Brain microvascular endothelial cell (primary cell): ENCODE measurements around the gene SNX32.

Experiments
- DNase-seq: peaks from one replicate; pipeline ENCODE4 v3.0.0-alpha.2; 2020
- H3K27ac ChIP-seq: fragments of 250-450 bp; sonication (Bioruptor Pico); 2 replicates; pipeline ENCODE4 v1.5.1; 2020; ENCODE audit warnings: mild to moderate bottlenecking, moderate library complexity
- H3K27me3 ChIP-seq: fragments of 250-450 bp; sonication (Bioruptor Pico); replicated peaks from 2 replicates; pipeline ENCODE4 v1.5.1; 2020; ENCODE audit warnings: mild to moderate bottlenecking
- H3K36me3 ChIP-seq: fragments of 250-450 bp; sonication (Bioruptor Pico); replicated peaks from 2 replicates; pipeline ENCODE4 v1.5.1; 2020; ENCODE audit warnings: mild to moderate bottlenecking
- H3K4me3 ChIP-seq: 2 replicates; pipeline ENCODE4 v1.5.1; 2011; ENCODE audit warnings: low read depth, mild to moderate bottlenecking, control low read depth, low read length, moderate library complexity
- in situ Hi-C: cut with HindIII; loops from 2 replicates; pipeline ENCODE4 v1.10.0; 2017; ENCODE audit warnings: low sequenced_read_pairs, low pct_ligation_motif_present
- TF ChIP-seq, protein P1 (sequence below): IDR thresholded peaks from 2 replicates; pipeline ENCODE4 v1.5.1; 2011; ENCODE audit warnings: low read depth, mild to moderate bottlenecking, moderate library complexity, low read length, control low read depth, inconsistent platforms; ENCODE audit errors: missing control alignments

The SNX32 gene

DNA sequence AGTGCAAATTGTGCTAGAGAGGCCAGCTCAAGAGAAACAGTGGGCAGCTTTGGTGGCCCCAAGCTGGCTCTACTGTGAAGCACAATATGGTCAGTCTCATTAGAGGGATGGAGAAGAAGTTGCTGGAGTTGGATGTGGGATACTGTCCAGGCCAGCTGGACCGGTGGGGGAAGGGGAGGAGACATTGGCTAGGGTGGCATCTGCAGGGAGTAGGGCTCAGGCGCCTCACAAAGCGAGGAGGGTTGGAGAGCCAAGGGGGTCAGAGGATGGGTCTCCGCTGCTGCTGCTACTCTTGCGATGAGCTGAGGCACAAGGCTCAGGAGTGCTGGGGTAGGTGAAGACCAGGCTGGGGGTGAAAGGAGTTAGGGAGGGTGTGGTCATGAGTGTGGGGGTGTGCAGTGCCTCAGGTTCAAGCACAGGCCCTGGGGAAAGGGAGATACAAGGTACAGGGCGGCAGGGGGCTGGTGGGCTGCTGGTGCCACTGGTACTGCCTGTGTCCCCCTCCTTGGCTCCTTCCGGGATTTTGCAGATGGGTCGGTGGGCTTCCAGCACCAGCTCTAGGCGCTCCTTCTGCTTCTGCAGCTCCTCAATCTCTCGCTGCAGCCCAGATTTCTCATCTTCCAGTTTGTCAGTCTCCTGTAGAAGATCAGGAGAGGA lies 59.0 kb downstream of the SNX32 start:
- Histone ChIP-seq H3K4me3 (peak overlapping the region; percentile 15), H3K27ac (no peak overlapping the region), H3K36me3 (peaks cover 56% of the 10 kb centered on the region), H3K27me3 (no peaks in the 10 kb centered on the region)
- no peak for DNase-seq
- in situ Hi-C loops = no loop called here
- TF ChIP-seq, protein P1, sequence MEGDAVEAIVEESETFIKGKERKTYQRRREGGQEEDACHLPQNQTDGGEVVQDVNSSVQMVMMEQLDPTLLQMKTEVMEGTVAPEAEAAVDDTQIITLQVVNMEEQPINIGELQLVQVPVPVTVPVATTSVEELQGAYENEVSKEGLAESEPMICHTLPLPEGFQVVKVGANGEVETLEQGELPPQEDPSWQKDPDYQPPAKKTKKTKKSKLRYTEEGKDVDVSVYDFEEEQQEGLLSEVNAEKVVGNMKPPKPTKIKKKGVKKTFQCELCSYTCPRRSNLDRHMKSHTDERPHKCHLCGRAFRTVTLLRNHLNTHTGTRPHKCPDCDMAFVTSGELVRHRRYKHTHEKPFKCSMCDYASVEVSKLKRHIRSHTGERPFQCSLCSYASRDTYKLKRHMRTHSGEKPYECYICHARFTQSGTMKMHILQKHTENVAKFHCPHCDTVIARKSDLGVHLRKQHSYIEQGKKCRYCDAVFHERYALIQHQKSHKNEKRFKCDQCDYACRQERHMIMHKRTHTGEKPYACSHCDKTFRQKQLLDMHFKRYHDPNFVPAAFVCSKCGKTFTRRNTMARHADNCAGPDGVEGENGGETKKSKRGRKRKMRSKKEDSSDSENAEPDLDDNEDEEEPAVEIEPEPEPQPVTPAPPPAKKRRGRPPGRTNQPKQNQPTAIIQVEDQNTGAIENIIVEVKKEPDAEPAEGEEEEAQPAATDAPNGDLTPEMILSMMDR = no peak

GRCh38 chr11:65894034-65894591 lies 60.4 kb downstream of the SNX32 start:
- no peaks in the 10 kb centered on the region for H3K27me3 ChIP-seq
- peaks cover 61% of the 10 kb centered on the region for H3K36me3 ChIP-seq
- no peak for DNase-seq
- TF ChIP-seq, protein P1 = no peak
- no peak overlapping the region for H3K27ac ChIP-seq
- in situ Hi-C loops = no loop called here
- H3K4me3 ChIP-seq = no peak overlapping the region

DNA sequence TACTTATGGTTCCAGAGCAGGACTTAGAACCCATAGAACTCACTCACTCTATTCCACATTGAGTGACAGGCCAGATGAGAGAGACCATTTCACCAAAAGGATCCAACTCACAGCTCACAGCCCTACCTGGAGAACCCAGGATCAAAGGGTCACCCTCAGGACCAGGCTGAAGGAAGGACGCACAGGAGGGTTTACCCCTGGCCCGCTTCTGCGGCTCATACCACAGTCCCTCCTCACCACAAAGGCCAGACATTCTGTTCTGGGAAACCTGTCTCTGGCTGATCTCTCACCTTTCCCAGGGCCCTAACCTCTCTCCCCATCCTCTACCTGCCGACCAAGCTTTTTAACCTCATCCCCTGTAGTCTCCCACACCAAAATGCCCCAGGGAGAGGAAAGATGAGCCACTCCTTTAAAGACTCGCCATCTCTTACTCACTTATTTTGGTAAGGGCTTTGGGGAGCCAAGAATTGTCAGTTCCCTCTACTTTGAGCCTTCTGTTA lies 61.8 kb downstream of the SNX32 start:
- Histone ChIP-seq H3K27me3 (no peaks in the 10 kb centered on the region), H3K4me3 (no peak overlapping the region), H3K36me3 (peaks cover 61% of the 10 kb centered on the region), H3K27ac (no peak overlapping the region)
- DNase-seq = no peak
- in situ Hi-C loops = no loop called here
- TF ChIP-seq, protein P1 = no peak

DNA sequence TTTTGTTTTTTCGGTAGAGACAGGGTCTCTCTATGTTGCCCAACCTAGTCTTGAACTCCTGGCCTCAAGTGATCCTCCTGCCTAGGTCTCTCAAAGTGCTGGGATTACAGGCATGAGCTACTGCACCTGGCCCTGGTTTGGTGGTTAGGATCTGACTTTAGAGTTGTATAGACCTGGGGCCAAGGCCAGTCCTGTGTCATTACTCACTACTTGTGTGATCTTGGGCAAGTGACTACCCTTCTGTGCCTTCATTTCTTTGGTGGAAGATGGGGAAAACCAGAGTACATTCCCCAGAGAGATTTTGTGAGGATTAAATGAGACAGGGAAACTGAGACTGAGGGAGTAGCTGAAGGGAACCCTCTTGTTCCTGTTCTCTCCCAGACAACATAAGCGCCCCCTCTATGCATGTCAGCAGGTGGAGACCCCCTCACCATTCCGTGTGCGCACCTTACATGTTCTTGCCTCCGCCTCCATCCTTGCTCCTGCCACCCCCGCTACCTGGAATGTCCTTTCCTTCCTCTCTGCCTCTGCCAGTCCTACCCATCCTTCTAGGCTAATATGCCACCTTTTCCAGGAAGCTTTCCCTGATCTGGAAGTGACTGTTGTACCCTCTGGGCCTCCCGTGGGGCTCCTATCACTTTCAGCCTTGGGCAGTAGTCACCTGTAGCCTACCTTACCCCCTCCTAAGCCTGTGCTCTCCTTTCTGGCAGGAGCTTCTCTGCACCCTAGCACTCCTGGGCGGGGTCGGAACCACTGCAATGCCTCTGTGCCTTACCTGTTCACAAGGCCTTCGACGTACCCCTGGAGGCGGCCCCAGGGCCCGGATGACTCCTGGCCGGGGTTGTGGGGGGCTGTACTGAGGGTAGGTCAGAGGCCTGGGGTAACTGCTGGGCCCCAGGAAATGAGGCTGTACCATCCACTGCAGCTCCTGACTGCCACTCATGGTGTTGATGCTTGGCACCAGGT lies 62.6 kb downstream of the SNX32 start:
- Histone ChIP-seq H3K4me3 (peak overlapping the region; percentile 29), H3K36me3 (peaks cover 58% of the 10 kb centered on the region), H3K27ac (peak overlapping the region; percentile 42), H3K27me3 (no peaks in the 10 kb centered on the region)
- no peak for DNase-seq
- TF ChIP-seq, protein P1 = no peak
- in situ Hi-C loops = no loop called here

GRCh38 chr11:65897020-65897471 lies 63.3 kb downstream of the SNX32 start:
- DNase-seq = no peak
- TF ChIP-seq, protein P1 = no peak
- in situ Hi-C loops = no loop called here
- peak overlapping the region; percentile 95 for H3K4me3 ChIP-seq
- peaks cover 51% of the 10 kb centered on the region for H3K36me3 ChIP-seq
- peak overlapping the region; percentile 42 for H3K27ac ChIP-seq
- no peaks in the 10 kb centered on the region for H3K27me3 ChIP-seq
